Mesothelial cell of epicardium (in vitro differentiated cells): ENCODE results near the gene PIWIL1. TPM values are rescaled to one million over a fixed set of nuclear protein-coding genes. Genes with fewer than 3 reads are reported as not detected.

Experiments
- DNase-seq, 2 experiments: peaks; one replicate each; pipeline ENCODE4 v3.0.0; 2021; ENCODE audit warnings: low spot score in 2 of 2; ENCODE audit not compliant: unreplicated experiment in 2 of 2
- H3K27ac Mint-ChIP-seq: 2 replicates; pipeline ENCODE4 v1.8.0; 2021; ENCODE audit warnings: mixed read lengths
- H3K27me3 Mint-ChIP-seq: 2 replicates; pipeline ENCODE4 v1.8.0; 2021; ENCODE audit warnings: low read depth, mixed read lengths
- H3K36me3 Mint-ChIP-seq: 2 replicates; pipeline ENCODE4 v1.8.0; 2021; ENCODE audit warnings: mixed read lengths
- H3K4me1 Mint-ChIP-seq: 2 replicates; pipeline ENCODE4 v1.8.0; 2021; ENCODE audit warnings: mixed read lengths
- H3K4me3 Mint-ChIP-seq: 2 replicates; pipeline ENCODE4 v1.8.0; 2021; ENCODE audit warnings: mild to moderate bottlenecking, moderate library complexity, mixed read lengths
- H3K9me3 Mint-ChIP-seq: 2 replicates; pipeline ENCODE4 v1.8.0; 2021; ENCODE audit warnings: mixed read lengths
- CTCF ChIP-seq: fragments of 200-600 bp; sonication (generic); IDR thresholded peaks from one replicate; pipeline ENCODE4 v1.5.0; 2021; ENCODE audit warnings: antibody characterized with exemption; ENCODE audit not compliant: unreplicated experiment
- total RNA-seq: library from RNA; stranded (reverse); gene quantifications from 3 replicates; pipeline ENCODE4 v1.2.1, GENCODE V29; 2021

The PIWIL1 gene
- total RNA-seq, 1 donor from 2014 or later = not detected

- DNase-seq = no peak
- no peaks in the 10 kb centered on the region for H3K9me3 Mint-ChIP-seq
- peaks cover 50% of the 10 kb centered on the region for H3K27me3 Mint-ChIP-seq
- TF ChIP-seq CTCF = no peak
- H3K27ac Mint-ChIP-seq = no peak overlapping the region
- no peaks in the 10 kb centered on the region for H3K4me1 Mint-ChIP-seq
- H3K4me3 Mint-ChIP-seq = no peak overlapping the region
- H3K36me3 Mint-ChIP-seq = no peaks in the 10 kb centered on the region
Observed at GRCh38 chr12:130336723-130337487, 782 bp upstream of the PIWIL1 start.

- Mint-ChIP-seq H3K27ac (no peak overlapping the region), H3K4me1 (no peaks in the 10 kb centered on the region), H3K36me3 (no peaks in the 10 kb centered on the region), H3K9me3 (no peaks in the 10 kb centered on the region), H3K4me3 (no peak overlapping the region), H3K27me3 (peaks cover 35% of the 10 kb centered on the region)
- DNase-seq = no peak
- no peak for TF ChIP-seq CTCF
Observed at GRCh38 chr12:130338794-130339601, 1.3 kb downstream of the PIWIL1 start.

GRCh38 chr12:130339951-130340350 lies 2.3 kb downstream of the PIWIL1 start:
- Mint-ChIP-seq H3K9me3 (no peaks in the 10 kb centered on the region), H3K27me3 (peaks cover 27% of the 10 kb centered on the region), H3K4me1 (no peaks in the 10 kb centered on the region), H3K36me3 (no peaks in the 10 kb centered on the region), H3K4me3 (no peak overlapping the region), H3K27ac (no peak overlapping the region)
- no peak for DNase-seq
- no peak for TF ChIP-seq CTCF

- DNase-seq = no peak
- Mint-ChIP-seq H3K9me3 (no peaks in the 10 kb centered on the region), H3K36me3 (no peaks in the 10 kb centered on the region), H3K27ac (no peak overlapping the region), H3K4me3 (no peak overlapping the region), H3K27me3 (peaks cover 27% of the 10 kb centered on the region), H3K4me1 (no peaks in the 10 kb centered on the region)
- no peak for TF ChIP-seq CTCF
Observed at GRCh38 chr12:130342442-130342841, 4.8 kb downstream of the PIWIL1 start.

- H3K27ac Mint-ChIP-seq = no peak overlapping the region
Observed at GRCh38 chr12:130342842-130343241, 5.2 kb downstream of the PIWIL1 start.

More at GRCh38 chr12:130342842-130343241, 5.2 kb downstream of the PIWIL1 start:
- no peak for TF ChIP-seq CTCF
- no peak for DNase-seq
- Mint-ChIP-seq H3K4me3 (no peak overlapping the region), H3K9me3 (no peaks in the 10 kb centered on the region), H3K27me3 (peaks cover 27% of the 10 kb centered on the region), H3K36me3 (no peaks in the 10 kb centered on the region), H3K4me1 (no peaks in the 10 kb centered on the region)
